Measurements from ENCODE around the gene MESP1. TPM values are rescaled to one million over a fixed set of nuclear protein-coding genes. Genes with fewer than 3 reads are reported as not detected.

The MESP1 gene
- total and polyA plus RNA-seq, 2 of the 8 experiments (the other 6 are each of a cell fraction or from before 2014, with no cell fraction given) = 0.15 to 0.23 TPM

GRCh38 chr15:89783861-89784685 lies 33.0 kb upstream of the MESP1 start:
- Histone ChIP-seq H3K18ac (ENCODE audit: extremely low read depth, low read length) (peak overlapping the region; percentile 48), H2BK5ac (ENCODE audit: low read depth, low read length) (no peak overlapping the region; the same call in 1 of the 2 replicates), H2BK120ac (replicated peaks; ENCODE audit: low read depth, low read length) (no peak overlapping the region), H3K4ac (replicated peaks; ENCODE audit: insufficient read length, low read depth, low read length) (no peak overlapping the region), H3K79me1 (ENCODE audit: low read depth, low read length) (no peaks in the 10 kb centered on the region), H3K23me2 (ENCODE audit: low read depth, low read length) (no peaks in the 10 kb centered on the region), H3K4me2 (ENCODE audit: insufficient read depth in 1 of 2, low read depth in 2 of 2, low read length in 2 of 2) (no peak overlapping the region; a peak in 1 of 4 replicates), H3K9ac (replicated peaks in 1 of 4; ENCODE audit: extremely low read depth in 1 of 4, low read depth in 3 of 4, low read length in 3 of 4) (no peak overlapping the region), H2AK5ac (ENCODE audit: low read depth, low read length) (peak overlapping the region; percentile 24; the same call in 1 of the 2 replicates), H4K5ac (ENCODE audit: insufficient read length, low read depth, low read length) (no peak overlapping the region), H3K56ac (replicated peaks; ENCODE audit: insufficient read length, low read depth, low read length) (no peak overlapping the region), H3K36me3 (ENCODE audit: control insufficient read depth in 2 of 4, insufficient read depth in 4 of 4, low read length in 3 of 4) (no peaks in the 10 kb centered on the region), H2BK20ac (ENCODE audit: low read length) (peak overlapping the region; percentile 88; the same call in 1 of the 2 replicates), H3K9me3 (ENCODE audit: insufficient read depth in 2 of 2, low read depth in 1 of 2, low read length in 1 of 2) (peaks cover 0 to 3% of the 10 kb centered on the region in 2 experiments; a peak in 2 of 4 replicates), H3K4me1 (replicated peaks in 1 of 4; ENCODE audit: control insufficient read depth in 3 of 4, insufficient read depth in 4 of 4, low read length in 3 of 4) (peaks cover 6 to 14% (median 10%) of the 10 kb centered on the region in 4 experiments), H4K91ac (replicated peaks; ENCODE audit: insufficient read length, low read length) (peak overlapping the region; percentile 63), H2BK15ac (ENCODE audit: low read length) (peak overlapping the region; percentile 97; the same call in 1 of the 2 replicates), H2AFZ (ENCODE audit: low read length) (no peak overlapping the region), H2BK12ac (ENCODE audit: low read depth, low read length) (peak overlapping the region; percentile 91; the same call in 1 of the 2 replicates), H3K23ac (ENCODE audit: insufficient read length) (no peak overlapping the region), H3K14ac (ENCODE audit: insufficient read length) (no peak overlapping the region), H3K27me3 (replicated peaks in 1 of 4; ENCODE audit: control insufficient read depth in 3 of 4, extremely low read depth in 1 of 4, insufficient read depth in 3 of 4, low read length in 3 of 4) (no peaks in the 10 kb centered on the region; a peak in 2 of 7 replicates), H4K20me1 (replicated peaks in 1 of 2; ENCODE audit: control insufficient read depth in 1 of 2, insufficient read depth in 2 of 2, low read length in 2 of 2) (no peaks in the 10 kb centered on the region), H3K79me2 (ENCODE audit: control insufficient read depth in 1 of 2, insufficient read depth in 2 of 2, low read length in 2 of 2) (no peaks in the 10 kb centered on the region), H3K27ac (ENCODE audit: low read depth, low read length) (no peak overlapping the region), H3K4me3 (ENCODE audit: extremely low read depth in 1 of 4, insufficient read depth in 2 of 4, low read depth in 3 of 4, low read length in 4 of 4) (no peak overlapping the region), H4K8ac (ENCODE audit: extremely low read depth, insufficient read depth, low read length) (0 out of 2 replicates have a peak overlapping the region, but pooled peaks have one; percentile 19)
- ChIA-PET POLR2A (ENCODE audit: partially characterized antibody) (interaction anchor here (1.4 to 1.5 kb wide), 2 partner anchors 13 to 23 kb away, joined by 3 to 4 read pairs; no protein-coding TSS in a partner anchor), CTCF (ENCODE audit: partially characterized antibody) (interaction anchor here (0.8 to 2.8 kb wide), 12 partner anchors 10 to 104 kb away, joined by 3 to 23 read pairs (median 5); no protein-coding TSS in a partner anchor)
- FAIRE-seq = no peak
- 87% methylated on average over 13 of the region's 15 CpGs; no CpG with 5 or more reads in 1 of the 2 experiments for WGBS, 2 experiments (ENCODE audit: extremely low coverage in 1 of 2, insufficient coverage in 1 of 2, insufficient read length in 1 of 2, insufficient replicate concordance in 2 of 2, low coverage in 1 of 2, low lambda C conversion rate in 2 of 2, missing lambda C conversion rate in 1 of 2)
- DNase-seq (ENCODE audit: low read depth in 1 of 2, low spot score in 2 of 2) = no peak
- TF ChIP-seq RAD21 (IDR thresholded peaks at IDR 0.05 in 1 of 2, conservative IDR thresholded peaks at IDR 0.05 in 1 of 2; ENCODE audit: low read depth in 2 of 2, low read length in 2 of 2) = peak in 1 of 2 experiments; percentile 18; a peak in 2 of 4 replicates
